Measurements from ENCODE around the gene ZNF579. TPM values are rescaled to one million over a fixed set of nuclear protein-coding genes. Genes with fewer than 3 reads are reported as not detected.

Gene ZNF579
- total and polyA plus RNA-seq, 2 of the 13 experiments (the other 11 are each of a cell fraction or from before 2014, with no cell fraction given) = 2.1 to 2.9 TPM

GRCh38 chr19:55585658-55586339 is 5.2 kb upstream of the ZNF579 start (continued):
- TF ChIP-seq, protein P1, sequence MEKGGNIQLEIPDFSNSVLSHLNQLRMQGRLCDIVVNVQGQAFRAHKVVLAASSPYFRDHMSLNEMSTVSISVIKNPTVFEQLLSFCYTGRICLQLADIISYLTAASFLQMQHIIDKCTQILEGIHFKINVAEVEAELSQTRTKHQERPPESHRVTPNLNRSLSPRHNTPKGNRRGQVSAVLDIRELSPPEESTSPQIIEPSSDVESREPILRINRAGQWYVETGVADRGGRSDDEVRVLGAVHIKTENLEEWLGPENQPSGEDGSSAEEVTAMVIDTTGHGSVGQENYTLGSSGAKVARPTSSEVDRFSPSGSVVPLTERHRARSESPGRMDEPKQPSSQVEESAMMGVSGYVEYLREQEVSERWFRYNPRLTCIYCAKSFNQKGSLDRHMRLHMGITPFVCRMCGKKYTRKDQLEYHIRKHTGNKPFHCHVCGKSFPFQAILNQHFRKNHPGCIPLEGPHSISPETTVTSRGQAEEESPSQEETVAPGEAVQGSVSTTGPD (CRISPR knock-in tag; IDR thresholded peaks at IDR 0.05) = no peak
- TF ChIP-seq ZFP36 (IDR thresholded peaks at IDR 0.05; ENCODE audit: borderline replicate concordance, low read depth, low read length, partially characterized antibody) (no peak), GPN1 (CRISPR knock-in tag; IDR thresholded peaks at IDR 0.05; ENCODE audit: borderline replicate concordance) (no peak), PATZ1 (CRISPR knock-in tag; IDR thresholded peaks at IDR 0.05) (peak; percentile 96), ERF (CRISPR knock-in tag; IDR thresholded peaks at IDR 0.05) (no peak), YY1 (IDR thresholded peaks at IDR 0.05; ENCODE audit: insufficient read depth, insufficient replicate concordance, low read depth, low read length) (peak; percentile 65), TGIF2 (CRISPR knock-in tag; IDR thresholded peaks at IDR 0.05) (no peak), ZBTB7B (CRISPR knock-in tag; IDR thresholded peaks at IDR 0.05) (no peak), MXD3 (CRISPR knock-in tag; IDR thresholded peaks at IDR 0.05) (no peak), ATF1 (CRISPR knock-in tag; IDR thresholded peaks at IDR 0.05) (no peak), TEAD2 (CRISPR knock-in tag; IDR thresholded peaks at IDR 0.05) (no peak), KDM4B (CRISPR knock-in tag; IDR thresholded peaks at IDR 0.05) (no peak), ZFP36L2 (CRISPR knock-in tag; IDR thresholded peaks at IDR 0.05) (no peak), PHF20 (CRISPR knock-in tag; IDR thresholded peaks at IDR 0.05) (no peak; the same call in 1 of the 2 replicates), SMC3 (IDR thresholded peaks at IDR 0.05; ENCODE audit: low read length) (no peak)
- TF ChIP-seq, protein P2, sequence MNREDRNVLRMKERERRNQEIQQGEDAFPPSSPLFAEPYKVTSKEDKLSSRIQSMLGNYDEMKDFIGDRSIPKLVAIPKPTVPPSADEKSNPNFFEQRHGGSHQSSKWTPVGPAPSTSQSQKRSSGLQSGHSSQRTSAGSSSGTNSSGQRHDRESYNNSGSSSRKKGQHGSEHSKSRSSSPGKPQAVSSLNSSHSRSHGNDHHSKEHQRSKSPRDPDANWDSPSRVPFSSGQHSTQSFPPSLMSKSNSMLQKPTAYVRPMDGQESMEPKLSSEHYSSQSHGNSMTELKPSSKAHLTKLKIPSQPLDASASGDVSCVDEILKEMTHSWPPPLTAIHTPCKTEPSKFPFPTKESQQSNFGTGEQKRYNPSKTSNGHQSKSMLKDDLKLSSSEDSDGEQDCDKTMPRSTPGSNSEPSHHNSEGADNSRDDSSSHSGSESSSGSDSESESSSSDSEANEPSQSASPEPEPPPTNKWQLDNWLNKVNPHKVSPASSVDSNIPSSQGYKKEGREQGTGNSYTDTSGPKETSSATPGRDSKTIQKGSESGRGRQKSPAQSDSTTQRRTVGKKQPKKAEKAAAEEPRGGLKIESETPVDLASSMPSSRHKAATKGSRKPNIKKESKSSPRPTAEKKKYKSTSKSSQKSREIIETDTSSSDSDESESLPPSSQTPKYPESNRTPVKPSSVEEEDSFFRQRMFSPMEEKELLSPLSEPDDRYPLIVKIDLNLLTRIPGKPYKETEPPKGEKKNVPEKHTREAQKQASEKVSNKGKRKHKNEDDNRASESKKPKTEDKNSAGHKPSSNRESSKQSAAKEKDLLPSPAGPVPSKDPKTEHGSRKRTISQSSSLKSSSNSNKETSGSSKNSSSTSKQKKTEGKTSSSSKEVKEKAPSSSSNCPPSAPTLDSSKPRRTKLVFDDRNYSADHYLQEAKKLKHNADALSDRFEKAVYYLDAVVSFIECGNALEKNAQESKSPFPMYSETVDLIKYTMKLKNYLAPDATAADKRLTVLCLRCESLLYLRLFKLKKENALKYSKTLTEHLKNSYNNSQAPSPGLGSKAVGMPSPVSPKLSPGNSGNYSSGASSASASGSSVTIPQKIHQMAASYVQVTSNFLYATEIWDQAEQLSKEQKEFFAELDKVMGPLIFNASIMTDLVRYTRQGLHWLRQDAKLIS (CRISPR knock-in tag; IDR thresholded peaks at IDR 0.05) = no peak
- TF ChIP-seq, protein P3, sequence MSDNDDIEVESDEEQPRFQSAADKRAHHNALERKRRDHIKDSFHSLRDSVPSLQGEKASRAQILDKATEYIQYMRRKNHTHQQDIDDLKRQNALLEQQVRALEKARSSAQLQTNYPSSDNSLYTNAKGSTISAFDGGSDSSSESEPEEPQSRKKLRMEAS (IDR thresholded peaks at IDR 0.05) = no peak
- TF ChIP-seq, protein P4, sequence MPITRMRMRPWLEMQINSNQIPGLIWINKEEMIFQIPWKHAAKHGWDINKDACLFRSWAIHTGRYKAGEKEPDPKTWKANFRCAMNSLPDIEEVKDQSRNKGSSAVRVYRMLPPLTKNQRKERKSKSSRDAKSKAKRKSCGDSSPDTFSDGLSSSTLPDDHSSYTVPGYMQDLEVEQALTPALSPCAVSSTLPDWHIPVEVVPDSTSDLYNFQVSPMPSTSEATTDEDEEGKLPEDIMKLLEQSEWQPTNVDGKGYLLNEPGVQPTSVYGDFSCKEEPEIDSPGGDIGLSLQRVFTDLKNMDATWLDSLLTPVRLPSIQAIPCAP (CRISPR knock-in tag; IDR thresholded peaks at IDR 0.05; ENCODE audit: low read depth) = no peak
- TF ChIP-seq, protein P5, sequence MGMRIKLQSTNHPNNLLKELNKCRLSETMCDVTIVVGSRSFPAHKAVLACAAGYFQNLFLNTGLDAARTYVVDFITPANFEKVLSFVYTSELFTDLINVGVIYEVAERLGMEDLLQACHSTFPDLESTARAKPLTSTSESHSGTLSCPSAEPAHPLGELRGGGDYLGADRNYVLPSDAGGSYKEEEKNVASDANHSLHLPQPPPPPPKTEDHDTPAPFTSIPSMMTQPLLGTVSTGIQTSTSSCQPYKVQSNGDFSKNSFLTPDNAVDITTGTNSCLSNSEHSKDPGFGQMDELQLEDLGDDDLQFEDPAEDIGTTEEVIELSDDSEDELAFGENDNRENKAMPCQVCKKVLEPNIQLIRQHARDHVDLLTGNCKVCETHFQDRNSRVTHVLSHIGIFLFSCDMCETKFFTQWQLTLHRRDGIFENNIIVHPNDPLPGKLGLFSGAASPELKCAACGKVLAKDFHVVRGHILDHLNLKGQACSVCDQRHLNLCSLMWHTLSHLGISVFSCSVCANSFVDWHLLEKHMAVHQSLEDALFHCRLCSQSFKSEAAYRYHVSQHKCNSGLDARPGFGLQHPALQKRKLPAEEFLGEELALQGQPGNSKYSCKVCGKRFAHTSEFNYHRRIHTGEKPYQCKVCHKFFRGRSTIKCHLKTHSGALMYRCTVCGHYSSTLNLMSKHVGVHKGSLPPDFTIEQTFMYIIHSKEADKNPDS (CRISPR knock-in tag; IDR thresholded peaks at IDR 0.05) = no peak
